Neural cell (in vitro differentiated cells): ENCODE data around the gene MCCC1. TPM values are rescaled to one million over a fixed set of nuclear protein-coding genes. Genes with fewer than 3 reads are reported as not detected.

Source experiments
- H2AFZ ChIP-seq: fragments of 200-600, 300-800 bp; sonication (generic), shearing (Covaris generic); 2 replicates; pipeline ENCODE4 v1.6.0; 2014; ENCODE audit warnings: low read depth, mild to moderate bottlenecking, antibody characterized with exemption, low read length, moderate library complexity
- H3F3A ChIP-seq: fragments of 200-600 bp; shearing (Covaris generic); 2 replicates; pipeline ENCODE4 v1.6.1; 2016; ENCODE audit warnings: mild to moderate bottlenecking, moderate library complexity, mixed read lengths, antibody characterized with exemption, low read length; ENCODE audit not compliant: insufficient read depth, poor library complexity, severe bottlenecking
- H3K27ac ChIP-seq: fragments of 200-600, 300-800 bp; sonication (generic), shearing (Covaris generic); 2 replicates; pipeline ENCODE4 v1.5.1; 2014; ENCODE audit warnings: mild to moderate bottlenecking, low read length, moderate library complexity
- H3K27me3 ChIP-seq: fragments of 300-800, 200-600 bp; sonication (generic), shearing (Covaris generic); 2 replicates; pipeline ENCODE4 v1.6.0; 2014; ENCODE audit warnings: mild to moderate bottlenecking, low read depth, low read length, moderate library complexity; ENCODE audit not compliant: insufficient read depth
- H3K36me3 ChIP-seq: fragments of 300-800, 200-600 bp; sonication (generic), shearing (Covaris generic); 2 replicates; pipeline ENCODE4 v1.5.1; 2014; ENCODE audit warnings: mild to moderate bottlenecking, antibody characterized with exemption, low read length, moderate library complexity; ENCODE audit not compliant: insufficient read depth
- H3K4me2 ChIP-seq: fragments of 300-800, 200-600 bp; sonication (generic), shearing (Covaris generic); 2 replicates; pipeline ENCODE4 v1.6.0; 2014; ENCODE audit warnings: mild to moderate bottlenecking, low read length
- H3K4me3 ChIP-seq: fragments of 300-800, 200-600 bp; sonication (generic), shearing (Covaris generic); 2 replicates; pipeline ENCODE4 v1.5.1; 2014; ENCODE audit warnings: mild to moderate bottlenecking, low read length, moderate library complexity
- H3K79me2 ChIP-seq: fragments of 200-600 bp; shearing (Covaris generic); replicated peaks from 2 replicates; pipeline ENCODE4 v1.6.0; 2014; ENCODE audit warnings: mild to moderate bottlenecking, low read length, moderate library complexity; ENCODE audit not compliant: insufficient read depth
- H3K9ac ChIP-seq: fragments of 300-800, 200-600 bp; sonication (generic), shearing (Covaris generic); 2 replicates; pipeline ENCODE4 v1.6.1; 2016; ENCODE audit warnings: mild to moderate bottlenecking, low read length, mixed read lengths
- H3K9me2 ChIP-seq: fragments of 200-600 bp; shearing (Covaris generic); 2 replicates; pipeline ENCODE4 v1.6.1; 2016; ENCODE audit warnings: mild to moderate bottlenecking, low read length, mixed read lengths; ENCODE audit not compliant: insufficient read depth
- H3K9me3 ChIP-seq: fragments of 200-600, 300-800 bp; sonication (generic), shearing (Covaris generic); 2 replicates; pipeline ENCODE4 v1.6.1; 2016; ENCODE audit warnings: mild to moderate bottlenecking, mixed run types, low read length, moderate library complexity, mixed read lengths
- H4K20me1 ChIP-seq: fragments of 200-600 bp; shearing (Covaris generic); 2 replicates; pipeline ENCODE4 v1.6.1; 2016; ENCODE audit warnings: mild to moderate bottlenecking, mixed run types; ENCODE audit not compliant: insufficient read depth
- EP300 ChIP-seq: fragments of 450-650 bp; conservative IDR thresholded peaks from 2 replicates; pipeline ENCODE4 v1.6.1; 2014; ENCODE audit warnings: antibody characterized with exemption, mild to moderate bottlenecking, moderate library complexity; ENCODE audit not compliant: poor library complexity, severe bottlenecking
- EZH2 ChIP-seq: fragments of 200-600, 300-800 bp; shearing (Covaris generic), sonication (generic); IDR thresholded peaks from 2 replicates; pipeline ENCODE4 v1.6.1; 2014; ENCODE audit warnings: antibody characterized with exemption, low read length, borderline replicate concordance, mild to moderate bottlenecking; ENCODE audit not compliant: insufficient read depth, poor library complexity, severe bottlenecking
- MXI1 ChIP-seq: fragments of 450-650 bp; conservative IDR thresholded peaks from 2 replicates; pipeline ENCODE4 v1.6.1; 2014; ENCODE audit warnings: antibody characterized with exemption, mild to moderate bottlenecking; ENCODE audit not compliant: poor library complexity, severe bottlenecking
- POLR2AphosphoS5 ChIP-seq: IDR thresholded peaks from 2 replicates; pipeline ENCODE4 v1.6.1; 2012
- RAD21 ChIP-seq: fragments of 450-650 bp; conservative IDR thresholded peaks from 2 replicates; pipeline ENCODE4 v1.6.1; 2014; ENCODE audit warnings: antibody characterized with exemption, mild to moderate bottlenecking, moderate library complexity
- SMC3 ChIP-seq: fragments of 450-650 bp; conservative IDR thresholded peaks from 2 replicates; pipeline ENCODE4 v1.6.1; 2014; ENCODE audit warnings: antibody characterized with exemption, mild to moderate bottlenecking, moderate library complexity; ENCODE audit not compliant: poor library complexity
- TAF1 ChIP-seq: IDR thresholded peaks from 2 replicates; pipeline ENCODE4 v1.6.1; 2012; ENCODE audit warnings: low read depth
- polyA plus RNA-seq: library from polyadenylated mRNA; depleted of rRNA; stranded (reverse); fragments of >200 nt; gene quantifications from 2 replicates; pipeline ENCODE4 v1.2.3, GENCODE V29; 2014
- TF ChIP-seq, protein P1 (sequence below): IDR thresholded peaks from 2 replicates; pipeline ENCODE4 v1.6.1; 2012; ENCODE audit warnings: borderline replicate concordance
- TF ChIP-seq, protein P2 (sequence below): fragments of 450-650 bp; IDR thresholded peaks from 2 replicates; pipeline ENCODE4 v1.5.1; 2014; ENCODE audit warnings: antibody characterized with exemption, mild to moderate bottlenecking, moderate library complexity; ENCODE audit not compliant: poor library complexity, severe bottlenecking

Gene MCCC1
- polyA plus RNA-seq, 1 donor from 2014 or later, result 29.6 TPM

DNA sequence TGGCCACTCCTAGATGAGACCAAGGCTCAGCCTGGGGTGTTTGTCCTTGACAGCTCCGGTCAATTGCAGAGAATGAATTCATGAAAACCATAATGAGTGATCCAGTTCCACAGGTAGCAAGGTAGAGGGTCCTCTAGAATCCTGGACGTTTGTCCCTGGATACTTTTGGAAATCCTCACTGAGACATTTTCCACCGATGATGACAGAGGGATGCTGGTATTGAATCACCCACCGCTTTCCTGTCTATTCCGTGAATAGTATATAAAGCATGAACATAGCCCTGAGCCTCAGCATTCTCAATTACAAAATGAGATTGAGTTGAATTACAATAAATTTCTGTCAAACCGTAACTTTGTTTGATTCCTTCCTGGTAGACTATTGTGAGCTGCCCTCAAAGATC, 113.3 kb downstream of the MCCC1 start:
- H2AFZ ChIP-seq, result no peak overlapping the region

DNA sequence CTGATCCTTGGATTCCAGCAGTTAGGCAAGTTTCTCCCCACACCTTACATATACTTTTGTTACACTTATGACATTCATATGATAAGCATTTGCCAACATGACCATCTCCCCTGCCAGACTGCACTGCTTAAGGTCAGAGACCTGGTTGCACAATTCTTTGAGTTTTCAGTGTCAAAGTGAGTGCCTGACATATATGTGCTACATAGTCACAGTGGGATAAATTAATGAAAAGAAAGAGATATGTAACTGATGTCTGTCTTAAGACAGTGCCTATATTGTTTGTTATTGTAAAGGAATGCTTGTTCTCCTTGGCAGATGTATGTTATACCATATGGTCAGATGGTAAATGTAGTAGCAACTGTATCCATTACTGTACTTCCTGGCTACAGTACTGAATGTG, 115.4 kb downstream of the MCCC1 start:
- no peaks in the 10 kb centered on the region for H3K36me3 ChIP-seq
- H3K9me3 ChIP-seq, result no peaks in the 10 kb centered on the region
- TF ChIP-seq EP300 (no peak), SMC3 (no peak), RAD21 (no peak), MXI1 (no peak), EZH2 (no peak), POLR2AphosphoS5 (no peak), TAF1 (no peak)
- TF ChIP-seq, protein P1, sequence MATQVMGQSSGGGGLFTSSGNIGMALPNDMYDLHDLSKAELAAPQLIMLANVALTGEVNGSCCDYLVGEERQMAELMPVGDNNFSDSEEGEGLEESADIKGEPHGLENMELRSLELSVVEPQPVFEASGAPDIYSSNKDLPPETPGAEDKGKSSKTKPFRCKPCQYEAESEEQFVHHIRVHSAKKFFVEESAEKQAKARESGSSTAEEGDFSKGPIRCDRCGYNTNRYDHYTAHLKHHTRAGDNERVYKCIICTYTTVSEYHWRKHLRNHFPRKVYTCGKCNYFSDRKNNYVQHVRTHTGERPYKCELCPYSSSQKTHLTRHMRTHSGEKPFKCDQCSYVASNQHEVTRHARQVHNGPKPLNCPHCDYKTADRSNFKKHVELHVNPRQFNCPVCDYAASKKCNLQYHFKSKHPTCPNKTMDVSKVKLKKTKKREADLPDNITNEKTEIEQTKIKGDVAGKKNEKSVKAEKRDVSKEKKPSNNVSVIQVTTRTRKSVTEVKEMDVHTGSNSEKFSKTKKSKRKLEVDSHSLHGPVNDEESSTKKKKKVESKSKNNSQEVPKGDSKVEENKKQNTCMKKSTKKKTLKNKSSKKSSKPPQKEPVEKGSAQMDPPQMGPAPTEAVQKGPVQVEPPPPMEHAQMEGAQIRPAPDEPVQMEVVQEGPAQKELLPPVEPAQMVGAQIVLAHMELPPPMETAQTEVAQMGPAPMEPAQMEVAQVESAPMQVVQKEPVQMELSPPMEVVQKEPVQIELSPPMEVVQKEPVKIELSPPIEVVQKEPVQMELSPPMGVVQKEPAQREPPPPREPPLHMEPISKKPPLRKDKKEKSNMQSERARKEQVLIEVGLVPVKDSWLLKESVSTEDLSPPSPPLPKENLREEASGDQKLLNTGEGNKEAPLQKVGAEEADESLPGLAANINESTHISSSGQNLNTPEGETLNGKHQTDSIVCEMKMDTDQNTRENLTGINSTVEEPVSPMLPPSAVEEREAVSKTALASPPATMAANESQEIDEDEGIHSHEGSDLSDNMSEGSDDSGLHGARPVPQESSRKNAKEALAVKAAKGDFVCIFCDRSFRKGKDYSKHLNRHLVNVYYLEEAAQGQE, result no peak
- TF ChIP-seq, protein P2, sequence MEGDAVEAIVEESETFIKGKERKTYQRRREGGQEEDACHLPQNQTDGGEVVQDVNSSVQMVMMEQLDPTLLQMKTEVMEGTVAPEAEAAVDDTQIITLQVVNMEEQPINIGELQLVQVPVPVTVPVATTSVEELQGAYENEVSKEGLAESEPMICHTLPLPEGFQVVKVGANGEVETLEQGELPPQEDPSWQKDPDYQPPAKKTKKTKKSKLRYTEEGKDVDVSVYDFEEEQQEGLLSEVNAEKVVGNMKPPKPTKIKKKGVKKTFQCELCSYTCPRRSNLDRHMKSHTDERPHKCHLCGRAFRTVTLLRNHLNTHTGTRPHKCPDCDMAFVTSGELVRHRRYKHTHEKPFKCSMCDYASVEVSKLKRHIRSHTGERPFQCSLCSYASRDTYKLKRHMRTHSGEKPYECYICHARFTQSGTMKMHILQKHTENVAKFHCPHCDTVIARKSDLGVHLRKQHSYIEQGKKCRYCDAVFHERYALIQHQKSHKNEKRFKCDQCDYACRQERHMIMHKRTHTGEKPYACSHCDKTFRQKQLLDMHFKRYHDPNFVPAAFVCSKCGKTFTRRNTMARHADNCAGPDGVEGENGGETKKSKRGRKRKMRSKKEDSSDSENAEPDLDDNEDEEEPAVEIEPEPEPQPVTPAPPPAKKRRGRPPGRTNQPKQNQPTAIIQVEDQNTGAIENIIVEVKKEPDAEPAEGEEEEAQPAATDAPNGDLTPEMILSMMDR, result no peak
- H2AFZ ChIP-seq, result no peak overlapping the region
- no peaks in the 10 kb centered on the region for H4K20me1 ChIP-seq
- H3K4me3 ChIP-seq, result no peak overlapping the region
- H3K27me3 ChIP-seq, result no peaks in the 10 kb centered on the region
- no peaks in the 10 kb centered on the region for H3F3A ChIP-seq
- no peak overlapping the region for H3K4me2 ChIP-seq
- H3K9ac ChIP-seq, result no peak overlapping the region
- peaks cover 10% of the 10 kb centered on the region for H3K79me2 ChIP-seq
- no peaks in the 10 kb centered on the region for H3K9me2 ChIP-seq
- H3K27ac ChIP-seq, result no peak overlapping the region

More for the DNA sequence above, 113.3 kb downstream of the MCCC1 start:
- Histone ChIP-seq H3K27ac (no peak overlapping the region), H3K79me2 (no peaks in the 10 kb centered on the region), H3F3A (no peaks in the 10 kb centered on the region), H4K20me1 (no peaks in the 10 kb centered on the region), H3K4me3 (no peak overlapping the region), H3K9me2 (no peaks in the 10 kb centered on the region), H3K4me2 (no peak overlapping the region), H3K27me3 (no peaks in the 10 kb centered on the region), H3K9ac (no peak overlapping the region), H3K36me3 (no peaks in the 10 kb centered on the region), H3K9me3 (no peaks in the 10 kb centered on the region)
- TF ChIP-seq POLR2AphosphoS5 (no peak), MXI1 (no peak)

DNA sequence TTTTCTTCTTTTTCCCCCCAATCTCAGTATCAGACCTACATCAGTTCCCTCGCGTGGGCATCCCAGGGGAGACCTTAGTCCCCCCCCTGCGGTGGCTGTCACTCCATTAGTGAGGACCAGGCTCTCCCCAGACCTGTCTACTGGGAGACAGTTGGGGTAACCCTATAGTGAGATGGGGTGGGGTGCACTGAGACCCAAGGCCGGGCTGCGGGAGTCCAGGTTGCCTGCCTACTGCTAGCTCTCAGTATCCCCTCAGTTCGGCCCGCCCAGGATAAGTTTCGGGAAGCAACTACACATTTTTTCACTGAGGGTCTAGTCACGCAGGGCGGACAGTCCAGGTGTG, 118.3 kb downstream of the MCCC1 start:
- H3K9me3 ChIP-seq, result no peaks in the 10 kb centered on the region
- peak overlapping the region; percentile 65 for H2AFZ ChIP-seq
- peak overlapping the region; percentile 80 for H3K4me3 ChIP-seq
- H3K36me3 ChIP-seq, result no peaks in the 10 kb centered on the region
- no peaks in the 10 kb centered on the region for H3K27me3 ChIP-seq
- H3K79me2 ChIP-seq, result peaks cover 36% of the 10 kb centered on the region
- peak overlapping the region; percentile 74 for H3K9ac ChIP-seq
- H3K27ac ChIP-seq, result peak overlapping the region; percentile 51
- no peaks in the 10 kb centered on the region for H3K9me2 ChIP-seq
- H3K4me2 ChIP-seq, result peak overlapping the region; percentile 28
- peak; percentile 16 for TF ChIP-seq TAF1
- TF ChIP-seq SMC3, result no peak
- no peak for TF ChIP-seq EZH2
- TF ChIP-seq, protein P2, result no peak
- H4K20me1 ChIP-seq, result no peaks in the 10 kb centered on the region
- H3F3A ChIP-seq, result no peaks in the 10 kb centered on the region
